Mesodermal cell (in vitro differentiated cells): Measurements from ENCODE around the gene FLNC.

Experiments used
- H3K27ac ChIP-seq: 2 replicates; pipeline ENCODE4 v1.7.0; 2013; ENCODE audit warnings: mild to moderate bottlenecking, low read depth, low read length, moderate library complexity; ENCODE audit not compliant: severe bottlenecking
- H3K36me3 ChIP-seq: 2 replicates; pipeline ENCODE4 v1.7.1; 2013; ENCODE audit warnings: mild to moderate bottlenecking, low read length, moderate library complexity; ENCODE audit not compliant: control insufficient read depth, insufficient read depth
- H3K4me1 ChIP-seq: one replicate; pipeline ENCODE4 v1.7.1; 2013; ENCODE audit warnings: mild to moderate bottlenecking, low read length; ENCODE audit not compliant: insufficient read depth, control insufficient read depth, poor library complexity, severe bottlenecking
- H3K4me3 ChIP-seq: 2 replicates; pipeline ENCODE4 v1.7.0; 2013; ENCODE audit warnings: low read length, control low read depth, mild to moderate bottlenecking; ENCODE audit not compliant: insufficient read depth, poor library complexity, severe bottlenecking; ENCODE audit errors: extremely low read depth
- H3K9me3 ChIP-seq: 2 replicates; pipeline ENCODE4 v1.7.1; 2013; ENCODE audit warnings: mild to moderate bottlenecking, low read length, moderate library complexity; ENCODE audit not compliant: control insufficient read depth
- WGBS, 2 experiments: methylation state at CpG; one replicate each; pipeline ENCODE4 v1.1.5; 2013; ENCODE audit warnings: missing lambda C conversion rate in 2 of 2; ENCODE audit not compliant: insufficient coverage in 2 of 2; 5-methylcytosine and 5-hydroxymethylcytosine counted together

FLNC gene

DNA sequence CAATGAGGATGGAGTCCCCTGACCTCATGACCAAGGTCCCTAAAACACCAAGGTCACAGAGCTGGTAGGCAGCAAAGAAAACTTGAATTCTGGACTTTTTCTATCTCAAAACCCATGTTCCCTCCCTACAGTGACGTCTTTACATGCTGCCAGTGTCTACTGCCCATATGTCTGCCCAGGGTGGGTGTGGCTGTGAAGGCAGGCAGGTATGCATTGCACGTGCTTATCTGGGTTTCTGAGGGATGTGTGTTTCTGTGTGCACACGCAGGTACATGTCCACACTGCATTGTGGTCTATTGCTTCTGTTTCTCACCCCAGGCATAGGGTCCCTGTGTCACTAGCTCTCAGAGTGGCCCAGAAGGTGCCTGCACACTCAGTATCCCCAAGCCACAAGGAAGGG is 45.9 kb downstream of the FLNC start:
- Histone ChIP-seq H3K27ac (no peak overlapping the region), H3K36me3 (no peaks in the 10 kb centered on the region), H3K4me1 (peaks cover 5% of the 10 kb centered on the region), H3K9me3 (no peaks in the 10 kb centered on the region), H3K4me3 (no peak overlapping the region)
- WGBS, 2 experiments = 100% methylated on average over 1 to 2 of the region's 3 CpGs

DNA sequence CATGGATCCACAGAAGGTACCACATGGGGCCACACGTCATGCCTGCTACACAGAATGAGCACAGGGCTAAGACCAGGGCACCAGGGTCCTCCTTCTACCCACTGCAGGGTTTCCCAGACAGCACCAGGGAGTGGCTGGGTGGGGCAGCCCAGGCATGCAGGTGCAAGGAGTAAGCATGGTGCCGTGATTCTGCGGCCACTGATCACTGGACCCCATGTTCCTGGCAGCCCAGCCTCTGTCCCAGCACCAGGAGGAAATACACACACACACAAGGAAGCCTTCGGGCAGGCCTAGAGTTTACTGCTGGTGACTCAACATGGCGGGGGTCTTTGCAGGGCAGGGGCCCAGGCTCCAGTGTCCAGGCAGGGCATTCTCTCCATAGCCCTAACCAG is 46.4 kb downstream of the FLNC start:
- Histone ChIP-seq H3K9me3 (no peaks in the 10 kb centered on the region), H3K4me3 (no peak overlapping the region), H3K4me1 (peaks cover 5% of the 10 kb centered on the region), H3K36me3 (no peaks in the 10 kb centered on the region), H3K27ac (no peak overlapping the region)
- 100% methylated on average over 2 to 5 of the region's 5 CpGs for WGBS, 2 experiments

DNA sequence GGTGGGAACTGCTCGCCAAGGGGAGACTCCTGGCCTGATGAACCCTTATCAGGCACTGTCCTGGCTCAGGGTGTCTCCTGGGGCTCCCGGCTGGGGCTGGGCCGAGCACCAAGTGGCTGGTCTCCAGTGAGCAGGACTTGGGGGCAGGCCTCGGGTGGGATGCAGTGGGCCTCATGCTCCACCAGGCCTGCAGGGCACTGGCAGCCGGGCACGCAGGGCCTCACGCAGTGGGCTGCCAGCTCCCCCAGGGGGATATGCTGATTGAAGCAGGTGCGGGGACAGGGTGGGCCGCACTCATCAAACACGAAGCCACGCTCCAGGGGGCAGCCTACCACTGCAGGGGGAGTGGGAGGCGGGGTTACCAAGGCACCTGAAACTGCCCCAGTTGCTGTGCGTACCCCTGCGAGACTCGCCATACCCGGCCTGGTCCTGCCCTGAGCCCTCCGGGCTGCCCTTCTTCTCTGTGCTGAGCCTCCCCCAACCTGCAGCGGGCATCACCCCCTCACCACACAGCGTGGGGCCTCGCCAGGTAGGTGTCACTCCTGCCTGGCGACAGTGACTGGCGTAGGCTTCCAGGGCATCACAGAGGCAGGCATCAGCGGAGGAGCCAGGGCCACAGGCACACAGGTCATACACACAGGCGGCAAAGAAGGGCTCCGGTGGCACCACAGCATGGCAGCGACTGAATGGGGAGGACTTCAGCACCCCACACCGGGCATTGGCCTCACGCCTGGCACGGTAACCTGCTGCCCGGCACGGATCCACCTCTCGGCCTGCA is 47.0 kb downstream of the FLNC start:
- Histone ChIP-seq H3K36me3 (no peaks in the 10 kb centered on the region), H3K27ac (no peak overlapping the region), H3K9me3 (no peaks in the 10 kb centered on the region), H3K4me1 (peaks cover 4% of the 10 kb centered on the region), H3K4me3 (no peak overlapping the region)
- WGBS, 2 experiments = 94 to 96% methylated on average over 27 to 31 of the region's 32 CpGs

DNA sequence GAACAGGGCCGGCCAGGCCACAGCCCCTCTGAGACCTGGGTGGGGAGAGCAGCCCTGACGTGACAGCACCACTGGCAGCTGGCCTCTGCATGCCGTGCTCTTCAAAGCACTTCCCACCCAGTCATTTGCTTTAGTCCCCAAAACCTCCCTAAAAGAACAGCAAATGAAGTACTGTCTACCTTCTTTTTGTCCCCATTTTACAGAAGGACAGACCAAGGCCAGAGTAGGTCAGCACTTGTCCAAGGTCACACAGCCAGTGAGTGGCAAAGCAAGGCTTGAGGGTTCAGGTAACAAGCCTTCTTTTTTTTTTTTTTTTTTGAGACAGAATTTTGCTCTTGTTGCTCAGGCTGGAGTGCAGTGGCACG is 47.5 kb downstream of the FLNC start:
- H3K36me3 ChIP-seq = no peaks in the 10 kb centered on the region
- 86 to 94% methylated on average over 2 to 4 of the region's 4 CpGs for WGBS, 2 experiments
- no peaks in the 10 kb centered on the region for H3K4me1 ChIP-seq
- H3K27ac ChIP-seq = no peak overlapping the region
- no peak overlapping the region for H3K4me3 ChIP-seq
- H3K9me3 ChIP-seq = no peaks in the 10 kb centered on the region

DNA sequence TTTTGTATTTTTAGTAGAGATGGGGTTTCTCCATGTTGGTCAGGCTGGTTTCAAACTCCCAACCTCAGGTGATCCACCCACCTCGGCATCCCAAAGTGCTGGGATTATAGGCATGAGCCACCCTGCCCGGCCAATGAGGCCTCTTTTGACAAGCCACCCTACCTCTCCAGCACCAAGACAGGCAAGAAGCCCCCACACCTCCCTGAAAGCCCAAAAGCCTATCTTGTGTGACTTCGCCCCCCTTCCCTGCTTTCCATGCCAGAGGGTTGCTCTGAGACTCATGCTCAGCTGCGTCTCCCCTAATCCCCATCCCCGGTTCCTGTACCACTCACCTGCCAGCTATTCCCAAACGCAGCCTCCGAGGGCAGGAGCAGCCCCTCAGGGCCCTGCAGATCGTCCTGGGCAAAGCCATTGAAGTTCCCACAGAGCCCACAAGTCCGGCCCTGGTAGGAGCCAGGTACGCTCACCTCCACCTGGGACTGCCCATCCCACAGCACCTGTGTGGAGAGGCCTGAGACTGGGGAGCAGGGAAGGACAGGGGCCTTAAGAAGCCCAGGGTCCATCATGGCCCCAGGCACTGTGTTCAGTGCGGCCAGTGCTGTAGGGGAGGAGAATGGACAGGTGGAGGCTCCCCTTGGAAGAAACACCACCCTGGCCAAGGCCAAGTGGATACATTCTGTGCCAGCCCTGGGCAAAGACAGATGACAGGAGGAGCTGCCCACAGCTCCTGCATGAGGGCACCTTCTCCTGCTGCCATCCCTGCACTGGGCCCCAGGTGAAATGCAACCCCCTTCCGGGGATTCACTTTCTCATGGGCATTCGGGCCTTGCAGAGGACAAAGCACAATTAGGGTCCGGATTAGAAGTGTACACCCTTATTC is 48.3 kb downstream of the FLNC start:
- no peaks in the 10 kb centered on the region for H3K36me3 ChIP-seq

DNA sequence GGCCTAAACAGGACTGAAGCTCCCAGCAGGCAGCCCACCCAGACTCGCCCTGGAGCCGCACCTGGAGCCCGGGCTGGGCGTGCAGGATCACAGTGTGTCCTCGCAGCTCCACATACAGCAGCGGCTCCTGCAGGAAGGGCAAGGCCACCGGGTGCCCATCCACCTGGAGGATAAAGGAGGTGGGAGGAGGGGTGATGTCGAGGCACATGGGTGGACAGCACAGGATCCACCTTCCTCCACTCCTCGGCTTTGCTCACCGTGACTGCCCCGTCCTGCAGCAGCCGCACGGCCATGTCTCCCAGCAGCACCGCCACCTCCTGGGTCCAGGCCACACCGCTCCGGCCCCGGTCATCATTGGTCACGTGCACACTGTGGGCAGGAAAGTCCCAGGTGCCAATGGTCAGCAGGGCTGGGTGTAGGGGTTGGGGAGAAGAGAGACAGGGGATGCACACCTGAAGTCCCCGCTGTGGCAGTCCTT is 49.3 kb downstream of the FLNC start:
- WGBS, 2 experiments = 90 to 94% methylated on average over 16 to 18 of the region's 19 CpGs
- Histone ChIP-seq H3K4me1 (no peaks in the 10 kb centered on the region), H3K9me3 (no peaks in the 10 kb centered on the region), H3K27ac (no peak overlapping the region), H3K36me3 (no peaks in the 10 kb centered on the region), H3K4me3 (no peak overlapping the region)

More for the DNA sequence above, 48.3 kb downstream of the FLNC start:
- Histone ChIP-seq H3K4me1 (no peaks in the 10 kb centered on the region), H3K9me3 (no peaks in the 10 kb centered on the region), H3K4me3 (no peak overlapping the region), H3K27ac (no peak overlapping the region)
- WGBS, 2 experiments = 93 to 95% methylated on average over 11 to 14 of the region's 14 CpGs

DNA sequence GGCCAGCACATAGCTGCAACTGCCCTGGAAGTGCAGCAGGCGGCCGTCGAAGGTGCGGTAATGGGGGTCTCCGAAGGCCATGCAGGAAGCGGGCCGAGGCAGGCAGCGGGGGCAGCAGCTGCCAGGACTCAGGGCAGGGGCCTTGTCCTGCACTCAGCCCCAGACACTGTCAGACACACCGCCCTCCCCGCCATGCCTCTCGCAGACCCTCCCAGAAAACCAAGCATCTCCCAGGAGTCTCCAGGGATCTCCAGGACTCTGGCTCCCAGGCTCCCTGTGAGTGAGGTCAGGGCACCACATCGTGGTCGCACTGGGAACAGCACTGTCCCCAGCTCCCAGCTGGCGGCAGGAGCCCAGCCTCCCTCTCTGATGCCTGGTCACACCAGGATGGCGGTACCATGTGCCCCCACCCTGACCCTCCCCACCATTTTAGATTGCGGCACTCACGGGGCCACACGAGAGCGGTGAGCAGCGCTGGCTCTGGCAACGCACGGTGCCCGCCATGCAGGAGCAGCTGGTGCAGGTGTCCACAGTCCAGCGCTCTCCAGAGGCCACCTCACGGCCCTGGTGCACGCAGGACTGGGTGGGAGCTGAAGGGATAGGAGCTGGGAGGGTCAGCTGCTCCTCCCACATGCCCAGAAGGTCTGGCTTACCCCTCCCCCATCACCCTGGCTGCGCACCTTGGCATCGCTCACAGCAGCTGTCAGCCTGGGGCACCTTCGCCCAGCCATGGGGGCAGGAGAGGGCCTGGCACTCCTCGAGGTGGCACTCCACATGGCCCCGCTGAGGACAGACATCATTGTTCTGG is 49.9 kb downstream of the FLNC start:
- Histone ChIP-seq H3K36me3 (no peaks in the 10 kb centered on the region), H3K27ac (no peak overlapping the region), H3K4me3 (no peak overlapping the region), H3K4me1 (no peaks in the 10 kb centered on the region), H3K9me3 (no peaks in the 10 kb centered on the region)
- 60 to 63% methylated on average over 26 to 29 of the region's 31 CpGs for WGBS, 2 experiments

DNA sequence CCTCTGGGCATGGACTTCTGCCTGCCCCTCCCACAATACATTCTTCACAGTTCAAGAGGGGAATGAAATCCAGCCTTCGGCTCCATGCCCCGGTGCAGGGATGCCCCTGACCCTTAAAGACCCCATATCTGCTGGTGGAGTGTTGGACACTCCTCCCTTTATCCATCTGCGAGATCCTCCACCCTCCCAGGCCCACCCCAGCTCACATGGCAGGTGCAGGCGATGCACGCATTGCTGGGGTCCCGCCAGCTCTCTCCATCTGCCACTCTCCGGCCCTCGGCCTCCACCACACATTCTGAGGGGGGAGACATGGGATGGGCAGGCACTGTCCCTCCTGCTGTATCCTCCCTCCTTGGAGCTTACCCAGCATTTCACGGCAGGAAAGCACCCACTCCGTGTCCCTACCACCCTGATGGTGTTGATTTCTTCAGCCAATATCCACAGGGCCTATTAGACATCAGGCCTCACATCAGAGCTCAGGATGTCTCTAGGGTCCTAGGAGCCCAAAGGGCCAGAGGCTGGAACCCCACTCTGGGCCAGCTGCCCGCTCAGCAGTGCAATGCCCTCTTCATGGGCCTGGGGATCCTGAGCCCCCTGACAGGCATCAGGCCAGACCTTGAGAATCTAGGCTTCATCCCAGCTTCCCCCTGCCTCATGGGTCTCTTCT is 50.7 kb downstream of the FLNC start:
- Histone ChIP-seq H3K36me3 (no peaks in the 10 kb centered on the region), H3K4me1 (no peaks in the 10 kb centered on the region), H3K27ac (no peak overlapping the region), H3K4me3 (no peak overlapping the region), H3K9me3 (no peaks in the 10 kb centered on the region)
- WGBS, 2 experiments = 89 to 97% methylated on average over 7 of the region's 11 CpGs

DNA sequence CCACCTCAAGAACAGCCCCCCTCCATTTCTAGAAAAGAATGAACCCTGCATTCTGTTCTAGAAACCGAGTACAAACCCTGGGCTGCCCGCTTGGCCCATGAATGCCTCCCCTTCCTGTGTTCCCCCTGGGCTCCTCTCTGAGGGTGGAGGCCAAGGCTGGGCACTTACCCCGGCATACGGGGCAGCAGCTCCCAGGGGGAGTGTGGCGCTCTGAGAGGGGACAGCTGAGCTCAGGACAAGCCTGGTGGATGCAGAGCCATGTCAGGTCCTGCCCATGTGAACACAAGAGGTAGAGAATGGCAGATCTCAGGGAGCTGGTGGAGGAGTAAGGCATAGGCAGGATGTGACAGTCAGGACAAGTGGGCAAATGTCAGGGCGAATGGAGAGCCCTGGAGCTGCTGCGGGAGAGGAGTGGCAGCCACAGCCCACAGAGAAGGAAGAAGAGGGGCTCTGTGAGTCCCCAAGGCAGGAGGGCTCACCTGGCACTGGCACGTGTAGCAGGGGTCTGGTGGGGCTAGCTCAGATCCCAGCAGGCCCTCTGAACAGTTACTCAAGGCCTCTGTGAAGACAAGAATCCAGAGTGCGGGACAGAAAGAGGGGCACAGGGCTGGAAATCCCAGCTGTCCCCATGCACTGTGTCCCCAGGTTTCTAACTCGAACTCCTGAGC is 51.4 kb downstream of the FLNC start:
- Histone ChIP-seq H3K4me1 (no peaks in the 10 kb centered on the region), H3K4me3 (no peak overlapping the region), H3K9me3 (no peaks in the 10 kb centered on the region), H3K27ac (no peak overlapping the region), H3K36me3 (no peaks in the 10 kb centered on the region)
- WGBS, 2 experiments = 83 to 93% methylated on average over 10 of the region's 10 CpGs

DNA sequence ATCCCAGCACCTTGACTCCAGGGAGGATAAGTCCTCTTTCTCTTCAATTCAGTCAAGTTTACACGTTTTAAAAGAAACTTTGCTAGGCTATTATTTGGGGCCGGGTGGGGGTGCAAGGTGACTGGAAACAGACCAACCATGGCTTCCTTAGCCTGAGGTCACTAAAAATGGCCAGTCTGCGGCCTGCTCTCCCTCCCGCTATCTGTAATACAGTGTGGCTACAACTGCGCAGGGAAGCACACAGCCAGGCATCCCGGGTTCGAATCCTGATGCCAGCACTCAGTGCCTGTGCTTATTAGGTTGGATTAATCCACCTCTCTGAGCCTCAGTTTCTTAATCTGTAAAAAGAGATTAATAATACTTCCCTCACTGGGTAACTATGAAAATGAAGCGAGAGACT is 51.9 kb downstream of the FLNC start:
- Histone ChIP-seq H3K36me3 (no peaks in the 10 kb centered on the region), H3K27ac (no peak overlapping the region), H3K4me1 (no peaks in the 10 kb centered on the region), H3K4me3 (no peak overlapping the region), H3K9me3 (no peaks in the 10 kb centered on the region)
- WGBS, 2 experiments = 88 to 89% methylated on average over 7 to 8 of the region's 8 CpGs
